Testis (tissue), 2 donors: ENCODE data around the gene WDR33.

Experiments
- CTCF ChIP-seq, 3 experiments: fragments of 450-650 bp in 2 of 3; fragments of 200-600 bp in 1 of 3; sonication (generic) in 1 of 3; IDR thresholded peaks; one replicate each; pipeline ENCODE4 v1.5.1; 2016 to 2019; ENCODE audit warnings: antibody characterized with exemption in 3 of 3, mild to moderate bottlenecking in 2 of 3, moderate library complexity in 1 of 3
- POLR2A ChIP-seq: fragments of 450-650 bp; IDR thresholded peaks from one replicate; pipeline ENCODE4 v1.6.1; 2017; ENCODE audit warnings: antibody characterized with exemption, mild to moderate bottlenecking, moderate library complexity

- TF ChIP-seq CTCF (IDR thresholded peaks at IDR 0.05) (no peak), POLR2A (no peak)
Observed at GRCh38 chr2:127786048-127786809, 24.7 kb downstream of the WDR33 start.
